Iris pigment epithelial cell (primary cell): ENCODE results near the gene TRRAP.

Source experiments
- DNase-seq: peaks from one replicate; pipeline ENCODE4 v3.0.0-alpha.2; 2011; ENCODE audit warnings: low read depth

Gene TRRAP

DNA sequence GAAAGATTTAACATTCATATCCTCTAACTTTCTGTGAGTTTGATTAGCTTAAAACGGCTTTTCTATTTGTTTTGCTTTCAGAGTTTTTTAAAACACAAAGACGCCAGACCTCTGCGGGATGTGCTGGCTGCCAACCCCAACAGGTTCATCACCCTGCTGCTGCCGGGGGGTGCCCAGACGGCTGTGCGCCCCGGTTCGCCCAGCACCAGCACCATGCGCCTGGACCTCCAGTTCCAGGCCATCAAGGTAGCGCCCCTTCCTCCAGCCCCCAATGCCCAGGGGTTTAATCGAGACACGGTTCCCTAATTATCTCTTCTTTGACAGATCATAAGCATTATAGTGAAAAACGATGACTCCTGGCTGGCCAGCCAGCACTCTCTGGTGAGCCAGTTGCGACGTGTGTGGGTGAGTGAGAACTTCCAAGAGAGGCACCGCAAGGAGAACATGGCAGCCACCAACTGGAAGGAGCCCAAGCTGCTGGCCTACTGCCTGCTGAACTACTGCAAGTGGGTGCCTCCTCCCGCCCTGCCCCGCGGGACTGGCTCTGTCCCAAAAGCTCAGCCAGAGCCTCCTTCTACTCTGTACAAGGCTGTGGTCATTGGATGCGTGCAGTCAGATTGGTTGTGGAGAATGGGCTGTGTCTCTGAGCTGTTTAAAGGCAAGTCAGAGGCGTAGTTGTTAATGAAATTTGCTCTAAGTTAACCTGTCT lies 71.2 kb downstream of the TRRAP start:
- peak; percentile 26 for DNase-seq

DNA sequence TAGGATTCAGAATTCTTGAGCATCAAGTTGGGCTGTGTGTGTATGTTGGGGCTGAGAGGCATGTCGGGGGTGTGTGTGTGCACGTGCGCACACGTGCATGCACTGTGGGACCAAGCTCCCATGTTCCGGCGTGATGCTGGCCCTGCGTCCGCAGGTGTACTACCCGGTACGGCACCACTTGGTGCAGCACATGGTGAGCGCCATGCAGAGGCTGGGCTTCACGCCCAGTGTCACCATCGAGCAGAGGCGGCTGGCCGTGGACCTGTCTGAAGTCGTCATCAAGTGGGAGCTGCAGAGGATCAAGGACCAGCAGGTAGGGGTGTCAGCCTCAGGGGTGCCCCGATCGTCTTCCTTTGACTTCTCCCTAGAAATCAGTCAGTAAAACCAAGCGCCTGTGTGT lies 77.7 kb downstream of the TRRAP start:
- DNase-seq = no peak

DNA sequence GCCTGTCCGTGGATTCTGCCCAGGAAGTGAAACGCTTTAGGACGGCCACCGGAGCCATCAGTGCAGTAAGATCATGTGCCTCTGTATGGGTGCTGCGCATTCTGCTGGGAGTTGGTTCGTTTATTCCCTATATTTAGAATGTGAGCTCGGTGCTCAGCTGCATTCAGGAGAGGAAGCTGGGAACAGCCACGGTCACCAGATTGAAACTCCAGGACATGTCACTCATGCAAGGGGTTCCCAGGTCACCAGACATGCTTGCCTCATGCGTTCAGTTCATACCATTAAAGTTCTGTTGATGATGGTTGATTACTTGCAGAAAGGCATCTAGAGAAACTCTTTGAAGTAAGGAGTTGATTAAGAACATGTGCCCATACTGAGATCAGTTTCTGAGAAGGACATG lies 78.1 kb downstream of the TRRAP start:
- DNase-seq = no peak

DNA sequence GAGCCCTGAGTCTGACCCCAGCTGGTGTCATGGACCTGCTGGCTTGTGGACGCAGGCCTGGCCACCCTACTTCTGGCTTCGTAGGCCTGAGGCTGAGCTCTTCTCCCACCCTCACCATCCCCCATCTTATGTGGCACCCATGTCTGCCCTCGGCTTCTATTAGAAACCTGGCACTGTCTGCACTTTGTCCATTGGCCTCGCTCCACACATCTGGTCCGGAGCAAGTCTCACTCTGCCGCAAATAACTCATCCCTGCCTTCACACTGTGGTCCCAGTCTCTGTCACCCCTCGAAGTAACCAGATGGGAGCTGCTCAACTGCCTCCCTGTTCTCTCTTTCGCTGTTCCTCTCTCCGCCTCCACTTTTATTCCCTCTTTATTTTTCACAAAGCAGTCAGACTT lies 78.6 kb downstream of the TRRAP start:
- DNase-seq = no peak

DNA sequence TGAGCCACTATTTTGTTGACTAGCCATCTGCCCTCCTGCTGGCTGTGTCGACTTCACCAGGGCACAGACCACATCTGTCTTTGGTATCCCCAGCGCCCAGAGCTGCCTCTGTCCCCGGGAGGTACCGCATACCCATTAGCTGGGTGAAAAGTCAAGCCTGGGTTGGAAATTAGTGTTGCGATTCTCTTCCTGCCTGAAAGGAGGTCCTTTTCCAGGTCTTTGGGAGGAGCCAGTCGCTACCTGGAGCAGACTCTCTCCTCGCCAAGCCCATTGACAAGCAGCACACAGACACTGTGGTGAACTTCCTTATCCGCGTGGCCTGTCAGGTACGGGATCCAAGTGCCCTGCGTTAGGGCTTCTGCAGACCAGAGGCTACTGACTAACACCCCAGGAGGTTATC lies 79.4 kb downstream of the TRRAP start:
- no peak for DNase-seq

GRCh38 chr7:98958968-98959367 lies 80.6 kb downstream of the TRRAP start:
- no peak for DNase-seq

GRCh38 chr7:98963305-98963704 lies 85.0 kb downstream of the TRRAP start:
- DNase-seq = no peak

GRCh38 chr7:98964596-98964995 lies 86.3 kb downstream of the TRRAP start:
- no peak for DNase-seq

DNA sequence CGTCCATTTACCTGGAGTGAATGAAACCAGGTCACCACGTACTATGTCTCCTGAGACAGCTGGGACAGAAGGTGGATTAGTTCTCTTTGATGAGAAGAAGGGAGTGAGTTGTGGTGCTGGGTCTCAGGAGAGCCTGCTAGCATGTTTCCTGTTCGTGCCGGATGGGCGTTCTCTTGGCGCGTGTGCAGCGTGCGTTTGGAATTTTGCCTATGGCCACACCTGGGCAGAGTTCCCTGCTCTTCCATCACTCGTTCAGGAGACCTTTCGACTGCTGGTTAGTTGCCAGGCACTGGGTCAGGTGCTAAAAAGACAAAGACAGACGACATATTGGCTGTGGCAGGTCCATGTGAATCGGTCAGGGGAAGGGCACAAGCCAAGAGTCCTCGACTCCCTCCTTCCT lies 90.3 kb downstream of the TRRAP start:
- DNase-seq = no peak

DNA sequence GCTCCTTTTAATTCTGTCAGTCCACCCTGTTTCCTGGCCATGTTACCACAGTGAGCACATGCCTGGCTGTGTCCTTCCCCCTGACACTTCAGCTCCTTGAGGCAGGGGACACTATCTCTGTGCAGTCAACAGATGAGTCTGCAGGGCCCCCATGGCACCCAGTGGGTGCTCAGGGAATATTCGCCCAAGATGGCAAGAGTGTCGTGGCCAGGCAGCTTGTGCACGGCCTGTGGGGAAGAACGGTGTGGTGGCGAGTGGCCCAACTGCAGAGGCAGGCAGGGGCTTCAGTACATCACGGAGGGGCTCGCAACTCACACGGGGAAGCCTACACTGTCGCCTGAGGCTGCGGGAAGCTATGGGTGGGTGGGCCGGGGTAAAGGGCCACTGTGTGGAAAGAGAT lies 91.1 kb downstream of the TRRAP start:
- no peak for DNase-seq

DNA sequence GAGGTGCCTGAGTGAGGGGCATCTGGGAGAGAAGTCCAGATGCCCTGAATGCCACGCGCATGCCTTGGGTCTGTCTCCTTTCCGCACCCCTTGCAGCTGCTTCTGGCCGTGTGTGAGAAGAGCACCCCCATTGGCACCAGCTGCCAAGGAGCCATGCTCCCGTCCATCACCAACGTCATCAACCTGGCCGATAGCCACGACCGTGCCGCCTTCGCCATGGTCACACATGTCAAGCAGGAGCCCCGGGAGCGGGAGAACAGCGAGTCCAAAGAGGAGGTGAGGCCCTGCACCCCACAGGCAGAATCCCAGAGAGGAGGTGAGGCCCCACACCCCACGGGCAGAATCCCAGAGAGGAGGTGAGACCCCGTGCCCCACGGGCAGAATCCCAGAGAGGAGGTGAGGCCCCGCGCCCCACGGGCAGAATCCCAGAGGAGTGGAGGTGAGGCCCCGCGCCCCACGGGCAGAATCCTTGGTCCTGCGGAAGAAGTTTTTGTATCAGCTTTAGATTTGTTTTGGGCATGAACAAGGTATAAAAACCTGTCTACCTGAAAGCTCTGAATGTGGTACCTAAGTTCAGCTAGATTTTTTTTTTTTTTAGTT lies 91.8 kb downstream of the TRRAP start:
- no peak for DNase-seq

- no peak for DNase-seq
Measured at GRCh38 chr7:98970805-98971204, 92.5 kb downstream of the TRRAP start.

GRCh38 chr7:98974205-98974604 lies 95.9 kb downstream of the TRRAP start:
- DNase-seq = no peak

DNA sequence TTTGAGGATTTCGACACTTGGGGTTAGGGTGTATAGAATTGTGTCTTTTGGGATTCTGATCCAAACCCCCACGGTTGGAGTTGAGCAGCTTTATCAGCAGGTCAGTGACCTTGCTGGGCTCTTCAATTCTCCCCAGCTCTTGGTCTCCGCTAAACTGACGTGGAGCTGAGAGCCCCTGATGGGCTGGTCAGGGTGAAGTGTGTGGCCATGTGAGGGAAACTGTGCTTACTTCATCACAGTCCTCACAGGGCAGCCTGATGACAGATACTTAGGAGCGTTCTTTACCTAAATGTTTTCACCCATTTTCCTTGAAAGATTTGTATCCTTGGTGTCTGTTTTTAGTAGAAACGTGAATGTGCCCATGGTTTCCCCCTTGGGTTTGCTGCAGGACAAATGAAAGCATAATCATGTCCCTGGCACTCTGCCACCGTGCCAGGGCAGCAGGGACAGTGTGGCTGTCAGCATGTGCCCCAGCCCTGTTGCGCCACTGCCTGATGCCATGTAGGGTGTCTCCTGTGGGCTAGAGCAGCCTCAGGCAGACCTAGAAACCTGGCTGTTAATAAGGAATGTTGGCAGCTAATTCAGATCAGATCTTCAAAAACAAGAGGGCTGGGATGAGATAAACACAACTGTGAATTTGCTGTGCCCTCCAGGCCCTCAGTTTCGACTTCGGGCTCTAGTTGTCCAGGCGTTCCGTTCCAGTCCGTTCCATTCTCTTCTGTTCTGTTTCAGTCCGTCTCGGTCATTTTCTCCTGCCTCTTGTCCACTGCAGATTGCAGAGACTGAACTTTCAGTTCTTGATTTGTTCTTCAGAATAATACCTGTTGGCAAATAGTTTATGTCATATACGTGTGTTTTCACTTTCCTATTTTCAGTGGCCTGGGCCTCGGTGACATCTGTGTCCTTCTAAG lies 96.8 kb downstream of the TRRAP start:
- DNase-seq = no peak

- no peak for DNase-seq
Measured at GRCh38 chr7:98976396-98977185, 98.3 kb downstream of the TRRAP start.

DNA sequence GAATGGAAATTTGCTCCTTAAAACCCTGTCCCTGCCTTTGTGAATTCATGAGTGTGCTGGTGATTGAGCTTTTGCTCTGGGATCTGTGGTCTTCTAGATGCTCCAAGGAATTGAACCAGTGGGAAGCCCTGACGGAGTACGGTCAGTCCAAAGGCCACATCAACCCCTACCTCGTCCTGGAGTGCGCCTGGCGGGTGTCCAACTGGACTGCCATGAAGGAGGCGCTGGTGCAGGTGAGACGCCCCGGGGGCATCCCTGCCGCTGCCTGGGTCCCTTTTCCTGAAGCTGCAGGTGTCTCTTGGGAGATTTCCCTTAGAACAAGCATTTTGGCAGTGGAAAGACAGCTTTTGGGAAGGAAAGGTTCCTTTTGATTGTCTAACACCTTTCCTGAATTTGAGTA lies 100.3 kb downstream of the TRRAP start:
- no peak for DNase-seq

GRCh38 chr7:98981701-98982100 lies 103.4 kb downstream of the TRRAP start:
- DNase-seq = no peak

- no peak for DNase-seq
Measured at GRCh38 chr7:98982686-98983085, 104.4 kb downstream of the TRRAP start.

DNA sequence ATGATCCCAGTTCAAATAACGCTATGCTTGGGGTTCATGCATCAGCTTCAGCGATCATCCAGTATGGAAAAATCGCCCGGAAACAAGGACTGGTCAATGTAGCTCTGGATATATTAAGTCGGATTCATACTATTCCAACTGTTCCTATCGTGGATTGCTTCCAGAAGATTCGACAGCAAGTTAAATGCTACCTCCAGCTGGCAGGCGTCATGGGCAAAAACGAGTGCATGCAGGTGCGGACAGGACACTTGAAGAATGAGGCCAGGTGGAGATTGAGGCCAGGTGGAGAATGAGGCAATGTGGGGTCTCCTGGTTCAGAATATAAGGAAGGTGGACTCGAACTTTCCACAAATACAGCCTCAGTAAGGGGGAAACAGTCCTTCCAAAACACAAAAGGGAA lies 105.8 kb downstream of the TRRAP start:
- DNase-seq = no peak

- no peak for DNase-seq
Measured at GRCh38 chr7:98985406-98985805, 107.1 kb downstream of the TRRAP start.

DNA sequence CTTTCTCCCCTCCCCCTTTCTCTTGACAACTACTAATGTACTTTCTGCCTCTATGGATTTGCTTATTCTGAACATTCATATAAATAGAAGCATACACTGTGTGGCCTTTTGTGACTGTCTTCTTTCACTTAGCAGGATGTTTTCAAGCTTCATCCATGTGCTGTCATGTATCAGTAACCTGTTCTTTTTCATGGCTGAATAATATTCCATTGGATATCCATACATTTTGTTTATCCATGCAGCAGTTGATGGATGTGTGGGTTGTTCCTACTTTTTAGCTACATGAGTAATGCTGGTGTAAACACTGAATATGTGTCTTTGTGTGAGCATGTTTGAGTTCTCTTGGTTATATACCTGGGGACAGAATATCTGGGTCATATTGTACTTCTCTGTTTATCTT lies 107.6 kb downstream of the TRRAP start:
- no peak for DNase-seq

DNA sequence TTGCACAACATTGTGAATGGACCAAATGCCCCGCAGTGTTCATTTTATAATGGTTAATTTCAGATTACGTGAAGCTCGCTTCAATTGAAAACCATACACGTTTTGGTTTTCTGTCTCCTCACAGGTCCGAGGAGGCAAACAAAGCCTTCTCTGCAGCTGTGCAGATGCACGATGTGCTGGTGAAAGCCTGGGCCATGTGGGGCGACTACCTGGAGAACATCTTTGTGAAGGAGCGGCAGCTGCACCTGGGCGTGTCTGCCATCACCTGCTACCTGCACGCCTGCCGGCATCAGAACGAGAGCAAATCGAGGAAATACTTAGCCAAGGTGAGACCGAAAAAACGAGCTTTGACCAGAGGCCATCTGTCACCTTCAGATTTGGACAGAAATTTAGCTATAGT lies 110.3 kb downstream of the TRRAP start:
- DNase-seq = no peak
